ENCODE results near the gene PTPRG.

Gene PTPRG

DNA sequence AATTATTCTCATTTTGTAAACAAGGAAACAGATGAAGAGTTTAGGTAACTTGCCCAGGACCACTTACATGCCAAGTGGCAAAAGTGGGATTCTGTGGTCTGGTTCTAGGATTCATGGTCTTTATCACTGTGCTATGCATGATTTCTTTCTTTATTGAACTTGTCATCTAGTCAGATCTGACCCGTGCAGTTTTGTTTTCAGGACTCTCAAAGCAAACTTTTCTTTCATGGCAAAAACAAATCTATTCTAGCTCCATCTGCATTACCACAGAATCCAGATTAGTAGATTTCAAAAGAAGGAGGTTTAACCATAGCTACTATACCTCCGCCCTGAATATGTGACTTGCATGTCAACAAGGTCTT is 404.4 kb downstream of the PTPRG start:
- DNase-seq (ENCODE audit: low spot score): no peak

DNA sequence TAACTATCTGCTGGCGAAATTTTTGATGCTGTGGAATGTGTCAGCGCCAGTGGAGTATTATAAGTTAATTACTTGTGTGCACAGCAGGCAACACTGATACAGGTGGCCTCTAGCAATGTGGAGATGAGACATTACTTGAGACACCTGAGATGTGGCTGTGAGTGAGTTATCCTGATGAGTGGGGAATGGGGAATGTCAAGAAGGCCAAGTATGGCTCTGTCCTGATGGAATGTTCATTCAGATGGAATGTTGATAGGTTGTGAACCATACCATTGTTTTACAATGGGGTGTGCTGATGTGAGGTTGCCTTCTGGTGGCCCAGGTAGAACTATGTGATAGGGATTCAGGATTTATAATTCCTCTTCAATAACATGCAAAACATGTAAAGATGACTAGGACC is 404.8 kb downstream of the PTPRG start:
- DNase-seq (ENCODE audit: low spot score): no peak

DNA sequence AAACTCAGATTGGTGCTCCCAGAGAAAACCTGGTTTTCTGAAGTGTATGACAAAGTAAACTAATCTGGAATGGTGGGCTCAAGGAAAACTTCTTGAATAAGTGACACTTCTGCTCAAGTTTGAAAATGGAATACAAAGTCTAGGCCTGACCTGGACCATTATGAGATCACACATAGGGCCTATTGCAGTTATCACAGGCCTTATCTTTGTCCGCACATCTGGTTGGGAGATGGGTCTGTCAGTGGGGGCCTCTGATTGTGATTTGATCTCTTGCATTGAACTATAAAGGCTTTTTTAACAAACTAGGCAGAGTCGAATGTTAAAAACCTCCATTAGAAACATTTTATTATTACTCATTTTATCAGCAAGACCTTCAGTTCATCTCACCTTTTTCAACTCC is 405.6 kb downstream of the PTPRG start:
- no peak for DNase-seq (ENCODE audit: low spot score)

DNA sequence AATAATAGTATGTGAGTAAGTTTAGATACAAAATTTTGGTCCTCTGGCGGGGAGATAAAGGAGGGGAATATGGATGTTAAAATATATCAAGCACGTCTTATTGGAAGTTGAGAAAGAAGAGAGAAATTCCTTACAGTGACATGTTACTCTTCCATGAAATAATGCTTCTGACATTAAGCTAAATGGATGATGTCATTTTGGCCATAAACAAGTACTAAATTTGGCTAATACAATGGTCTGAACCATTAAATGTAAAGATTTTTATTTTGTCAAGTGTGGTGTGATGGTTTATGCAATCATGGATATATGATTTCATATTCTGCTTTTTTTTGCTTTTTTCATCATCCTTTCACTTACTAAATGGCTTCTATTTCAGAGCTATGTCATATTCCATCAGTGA is 406.6 kb downstream of the PTPRG start:
- DNase-seq (ENCODE audit: low spot score): no peak

DNA sequence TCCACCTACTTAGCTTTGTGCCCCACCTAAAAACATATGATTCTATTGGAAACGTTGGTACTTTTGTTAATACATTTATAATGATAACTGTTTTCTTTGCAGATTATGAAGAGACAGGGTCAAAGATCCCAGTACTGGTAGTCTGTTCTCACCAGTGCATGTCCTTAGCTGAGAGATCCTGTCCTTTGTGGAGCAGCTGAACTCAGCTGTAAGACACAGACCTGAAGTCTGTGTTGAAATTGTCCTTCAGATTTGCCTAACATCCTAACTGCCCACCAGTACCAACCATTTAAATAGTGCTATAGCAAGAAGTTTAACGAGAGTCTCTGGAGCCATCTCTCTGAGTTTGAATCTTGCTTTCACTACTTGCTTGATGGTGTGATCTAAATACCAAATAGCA is 413.3 kb downstream of the PTPRG start:
- DNase-seq (ENCODE audit: low spot score): no peak

DNA sequence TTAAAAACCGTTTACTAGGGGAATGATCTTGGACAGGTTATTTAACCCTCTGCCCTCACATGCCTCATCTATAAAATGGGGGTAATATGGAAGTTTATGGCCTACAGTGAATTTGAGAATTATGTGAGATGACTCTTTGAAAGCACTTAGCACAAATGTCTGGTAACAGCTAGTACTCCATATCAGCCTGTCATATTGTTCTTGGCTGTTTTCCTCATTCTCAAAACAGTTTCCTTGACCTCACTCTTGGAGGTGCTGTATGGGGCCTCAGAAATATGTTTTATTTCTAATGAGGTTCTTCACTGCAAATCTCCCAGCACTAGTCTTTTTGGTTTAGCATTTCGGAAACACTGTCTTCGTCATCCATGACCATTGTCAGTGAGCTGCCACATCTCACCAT is 413.8 kb downstream of the PTPRG start:
- no peak for DNase-seq (ENCODE audit: low spot score)

DNA sequence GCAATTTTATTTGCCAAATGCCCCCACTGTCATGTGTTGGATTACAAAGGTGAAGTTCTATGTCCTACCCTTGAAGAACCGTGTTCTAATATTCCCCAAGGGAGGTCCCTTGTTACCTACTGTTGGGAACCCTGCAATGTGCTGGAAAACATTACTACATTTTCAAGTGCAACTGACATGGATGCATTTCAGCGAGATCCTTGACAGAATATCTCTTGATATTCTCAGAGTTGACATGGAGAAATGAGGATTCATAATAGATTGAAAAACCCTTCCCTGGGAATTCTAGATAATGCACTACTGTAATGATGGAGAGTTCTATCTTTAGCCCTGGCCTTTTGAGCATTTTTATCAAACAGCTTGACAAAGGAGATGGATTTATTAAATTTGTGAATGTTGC is 414.6 kb downstream of the PTPRG start:
- DNase-seq (ENCODE audit: low spot score): no peak

DNA sequence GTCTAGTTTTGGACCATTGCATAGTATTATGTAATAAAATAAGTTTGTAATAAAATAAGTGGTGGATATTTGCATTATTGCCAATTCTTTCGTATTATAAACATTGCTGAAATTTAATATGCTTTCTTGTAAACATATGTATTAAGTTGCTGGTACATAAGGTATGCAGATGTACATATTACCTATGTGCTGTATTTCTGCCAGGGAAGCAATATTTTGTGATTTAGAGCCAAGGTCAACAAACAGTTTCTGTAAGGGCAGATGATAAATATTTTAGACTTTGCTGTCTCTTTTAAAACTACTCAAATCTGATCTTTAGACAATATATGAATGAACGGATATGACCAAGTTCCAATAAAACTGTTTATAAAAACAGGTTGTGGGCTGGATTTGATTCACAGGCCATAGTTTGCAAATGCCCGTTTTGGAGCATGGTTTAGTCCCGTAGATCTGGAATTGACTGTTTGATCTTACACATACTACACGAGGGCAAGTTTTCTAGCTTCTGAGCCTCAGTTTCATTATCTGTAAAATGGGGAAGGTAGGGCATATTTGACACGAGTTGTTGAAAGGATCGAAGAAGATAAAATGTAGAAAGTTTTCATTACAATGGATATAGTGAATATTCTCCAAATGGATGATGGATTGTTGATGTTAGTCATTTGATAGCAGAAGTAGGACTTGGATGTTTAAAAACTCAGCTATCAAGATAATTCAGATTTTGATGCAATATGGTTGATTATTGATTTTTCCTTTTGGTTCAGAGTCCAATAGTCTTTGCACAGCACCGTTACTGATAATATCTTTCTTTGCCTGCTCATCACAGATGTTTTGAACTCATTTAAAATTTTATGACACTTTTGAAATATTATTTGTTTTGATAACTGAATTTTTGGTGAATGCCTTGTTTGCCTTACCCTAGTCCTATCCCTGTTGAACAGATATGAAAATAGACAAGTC is 417.4 kb downstream of the PTPRG start:
- no peak for DNase-seq (ENCODE audit: low spot score)

DNA sequence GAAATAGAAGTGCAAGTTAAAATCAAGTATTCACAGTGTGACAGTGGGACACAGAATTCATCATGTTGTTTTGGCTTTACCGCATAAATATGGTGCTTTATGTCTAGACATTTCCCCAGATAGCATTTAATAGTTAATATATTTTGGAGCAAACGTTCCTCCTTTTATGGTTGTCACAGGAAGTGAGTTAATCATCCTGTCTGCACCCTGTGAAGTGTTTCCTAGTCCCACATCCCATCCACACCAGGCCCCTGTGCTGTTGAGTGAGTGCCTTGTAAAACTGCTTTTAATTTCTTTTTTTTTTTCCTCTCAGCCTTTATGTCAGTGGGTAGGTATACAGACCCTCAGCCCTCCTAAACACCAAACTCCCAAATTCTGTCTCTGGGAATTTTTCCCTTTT is 418.3 kb downstream of the PTPRG start:
- no peak for DNase-seq (ENCODE audit: low spot score)

DNA sequence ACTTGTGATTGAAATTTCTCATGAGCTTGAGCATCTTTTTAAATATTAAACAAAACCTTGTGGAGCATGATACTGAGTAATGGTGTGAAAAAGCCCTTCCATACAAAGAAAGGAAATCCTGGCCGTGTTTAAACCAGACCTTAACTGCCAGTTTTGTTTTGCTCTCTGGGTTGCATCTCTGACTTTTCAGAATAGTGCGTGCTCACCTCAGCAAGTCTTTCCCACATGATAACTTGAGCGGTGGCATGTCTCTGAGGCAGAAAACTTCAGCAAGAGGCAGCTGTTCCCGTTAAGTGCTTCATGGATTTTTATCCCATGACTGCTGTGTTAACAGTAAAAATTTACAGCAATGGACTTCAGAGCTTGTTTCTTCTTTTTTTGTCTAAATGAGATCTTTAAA is 418.7 kb downstream of the PTPRG start:
- DNase-seq (ENCODE audit: low spot score): no peak

DNA sequence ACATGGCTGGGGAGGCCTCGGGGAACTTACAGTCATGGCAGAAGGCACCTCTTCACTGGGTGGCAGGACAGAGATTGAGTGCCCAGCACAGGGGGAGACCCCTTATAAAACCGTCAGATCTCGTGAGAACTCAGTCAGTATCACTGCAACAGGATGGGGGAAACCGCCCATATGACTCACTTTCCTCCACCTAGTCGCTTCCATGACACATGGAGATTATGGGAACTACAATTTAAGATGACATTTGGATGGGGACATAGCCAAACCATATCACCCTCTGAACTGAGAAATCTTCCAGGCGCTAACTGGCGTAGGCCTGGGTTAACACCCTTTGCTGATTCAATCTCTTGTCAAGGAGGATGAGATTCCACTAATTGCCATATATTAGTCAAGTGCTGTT is 419.7 kb downstream of the PTPRG start:
- no peak for DNase-seq (ENCODE audit: low spot score)

DNA sequence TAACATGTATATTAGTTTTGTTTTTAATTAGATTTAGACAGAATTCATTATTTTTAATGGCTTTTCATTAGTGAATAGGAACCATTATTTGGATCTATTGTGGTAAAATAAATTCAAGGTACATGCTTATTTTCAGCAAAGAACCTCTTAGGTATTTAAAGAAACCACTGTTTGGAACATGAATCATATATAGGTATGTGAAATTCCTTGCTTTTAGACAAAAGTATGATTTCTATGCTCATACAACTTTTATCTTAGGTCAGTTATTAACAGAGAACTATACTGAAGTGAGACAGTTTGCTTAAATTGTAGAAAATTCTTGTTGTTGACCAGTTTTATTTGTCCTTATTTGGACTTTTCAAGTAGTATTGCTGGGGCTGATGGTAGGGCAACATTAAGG is 422.1 kb downstream of the PTPRG start:
- DNase-seq (ENCODE audit: low spot score): no peak

DNA sequence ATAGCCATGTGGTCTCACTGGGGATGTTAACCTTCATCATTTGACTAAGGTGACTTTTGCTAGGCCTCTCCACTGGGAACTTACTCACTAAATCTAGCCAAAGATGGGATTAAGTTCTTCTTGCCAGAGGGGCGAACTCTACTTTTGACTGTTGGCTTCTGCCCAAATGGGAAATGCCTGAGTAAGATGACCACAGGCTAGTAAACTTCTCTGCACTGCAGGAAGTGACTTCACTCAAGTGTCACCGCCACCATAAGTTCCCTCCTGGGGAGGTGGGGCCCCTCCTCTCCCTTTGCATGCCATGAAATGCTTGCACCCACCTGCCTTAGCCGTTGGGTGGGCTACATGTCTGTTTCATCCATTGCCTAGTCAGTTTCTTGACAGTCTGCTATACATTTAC is 423.6 kb downstream of the PTPRG start:
- DNase-seq (ENCODE audit: low spot score): no peak

DNA sequence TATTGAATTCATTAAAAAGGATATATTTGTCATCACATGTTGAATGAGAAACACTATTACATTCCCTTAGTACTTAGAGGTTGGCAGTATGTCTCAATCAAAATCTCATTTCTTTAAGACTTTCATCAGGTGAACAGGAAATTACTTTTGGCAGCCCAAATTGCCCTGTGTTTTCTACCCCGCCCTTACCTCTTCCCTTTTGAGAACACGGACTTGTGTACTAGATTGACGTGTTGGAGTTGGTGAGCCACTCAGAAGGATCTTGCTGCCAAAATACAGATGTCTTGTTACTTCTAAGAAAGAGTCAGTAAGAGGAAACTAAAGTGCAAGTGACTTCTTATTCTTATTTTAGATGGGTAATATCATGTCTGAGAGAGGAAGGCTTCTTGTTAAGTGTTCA is 425.1 kb downstream of the PTPRG start:
- DNase-seq (ENCODE audit: low spot score): no peak

DNA sequence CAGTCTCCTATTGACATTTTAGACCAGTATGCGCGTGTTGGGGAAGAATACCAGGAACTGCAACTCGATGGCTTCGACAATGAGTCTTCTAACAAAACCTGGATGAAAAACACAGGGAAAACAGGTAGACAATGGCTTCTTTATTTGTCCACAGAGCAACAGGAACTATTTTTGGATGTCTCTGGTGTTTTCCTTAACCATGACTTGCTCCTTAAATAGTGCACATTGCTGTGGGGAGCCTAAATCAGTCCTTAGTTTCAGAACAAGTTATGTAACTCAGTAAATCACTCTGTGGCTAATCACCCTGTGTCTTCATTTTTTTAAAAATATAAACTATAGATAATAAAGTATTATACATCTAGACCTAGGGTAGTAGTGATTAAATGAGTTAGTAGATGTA is 428.3 kb downstream of the PTPRG start:
- no peak for DNase-seq (ENCODE audit: low spot score)

DNA sequence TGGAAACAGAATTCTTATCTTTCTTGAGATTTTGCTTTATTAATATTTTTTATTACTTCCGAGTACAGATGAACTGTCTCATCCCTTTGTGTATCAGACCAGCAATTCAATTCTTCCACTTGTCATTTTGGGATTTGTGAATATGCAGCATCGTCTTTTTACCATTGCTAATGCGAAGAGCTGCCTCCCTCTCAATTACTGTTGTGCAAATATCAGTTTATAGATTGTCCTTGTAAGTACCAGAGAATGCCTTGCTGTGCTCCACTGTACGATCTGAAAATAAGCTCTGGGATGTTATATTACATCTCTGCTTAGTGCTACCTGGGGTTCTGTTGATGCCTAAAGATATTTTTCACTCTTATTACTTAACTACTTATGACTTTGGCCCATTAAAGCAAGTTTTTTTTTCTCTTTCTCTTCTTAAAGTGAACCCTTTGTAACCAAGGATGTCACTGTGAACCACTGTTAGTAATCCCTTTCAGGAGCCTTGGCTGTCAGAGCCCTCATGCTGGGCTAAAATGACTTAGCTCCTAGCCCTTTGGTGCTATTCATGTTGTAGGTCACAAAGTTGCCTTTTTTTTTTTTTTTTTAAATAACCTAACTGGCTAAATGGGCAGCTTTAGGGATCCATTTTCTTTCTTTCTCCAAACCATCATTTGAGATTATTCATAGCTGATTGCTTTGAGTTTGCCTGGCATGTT is 429.1 kb downstream of the PTPRG start:
- DNase-seq (ENCODE audit: low spot score): no peak

DNA sequence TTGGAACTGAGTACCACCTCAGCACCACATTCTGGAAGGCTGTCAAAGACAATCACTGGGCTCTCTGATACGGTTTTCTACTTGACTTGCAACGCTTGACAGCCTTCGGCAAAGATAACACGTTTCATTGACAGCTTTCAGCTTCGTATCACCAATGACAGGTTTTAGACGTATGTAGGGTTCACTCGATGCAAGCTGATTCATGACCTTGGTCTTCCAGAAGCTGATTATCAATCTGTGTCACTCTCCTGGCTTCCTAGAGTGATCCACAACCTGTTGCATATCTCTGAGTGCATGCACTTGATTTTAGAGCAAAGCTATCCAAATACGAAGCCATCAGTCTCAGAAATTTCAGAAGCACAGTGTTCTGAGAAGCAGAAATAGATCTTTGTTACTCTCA is 430.3 kb downstream of the PTPRG start:
- DNase-seq (ENCODE audit: low spot score): no peak

DNA sequence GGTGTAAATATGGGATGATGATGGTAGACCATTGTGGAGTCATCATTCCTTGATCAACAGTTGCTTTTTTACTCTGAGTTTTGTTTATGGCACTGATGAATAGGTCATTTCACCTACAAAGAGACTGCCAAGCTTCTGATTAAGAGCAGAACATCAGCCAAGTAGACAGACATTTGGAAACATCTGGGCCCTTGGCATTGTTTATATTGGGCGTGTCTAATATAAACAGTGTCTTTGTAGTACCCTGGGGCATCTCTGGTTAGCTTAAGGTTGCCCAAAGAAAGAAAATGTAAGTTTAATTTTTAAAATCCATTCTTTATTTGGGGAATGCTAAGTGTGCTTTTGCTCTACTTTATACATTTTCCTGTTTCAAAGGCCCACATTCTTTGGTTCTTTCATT is 435.0 kb downstream of the PTPRG start:
- no peak for DNase-seq (ENCODE audit: low spot score)

DNA sequence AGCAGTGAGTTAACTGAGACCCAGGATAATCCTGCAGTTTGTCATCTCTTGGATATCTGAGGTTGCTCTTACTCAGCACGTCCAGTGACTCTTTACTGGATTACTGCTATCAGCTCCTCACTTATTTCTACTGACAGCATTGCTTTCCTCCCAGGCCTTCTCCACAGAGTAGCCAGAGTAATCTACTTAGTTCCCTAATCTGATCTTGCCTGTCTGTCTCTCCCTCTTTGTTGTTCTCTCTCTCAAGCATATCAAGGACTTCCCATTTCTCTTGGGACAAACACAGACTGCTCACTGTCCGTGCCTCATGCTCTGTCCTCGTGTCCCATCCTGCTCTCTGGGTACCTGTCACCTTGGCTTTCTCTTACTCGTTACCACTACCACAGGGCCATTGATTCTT is 435.7 kb downstream of the PTPRG start:
- no peak for DNase-seq (ENCODE audit: low spot score)

DNA sequence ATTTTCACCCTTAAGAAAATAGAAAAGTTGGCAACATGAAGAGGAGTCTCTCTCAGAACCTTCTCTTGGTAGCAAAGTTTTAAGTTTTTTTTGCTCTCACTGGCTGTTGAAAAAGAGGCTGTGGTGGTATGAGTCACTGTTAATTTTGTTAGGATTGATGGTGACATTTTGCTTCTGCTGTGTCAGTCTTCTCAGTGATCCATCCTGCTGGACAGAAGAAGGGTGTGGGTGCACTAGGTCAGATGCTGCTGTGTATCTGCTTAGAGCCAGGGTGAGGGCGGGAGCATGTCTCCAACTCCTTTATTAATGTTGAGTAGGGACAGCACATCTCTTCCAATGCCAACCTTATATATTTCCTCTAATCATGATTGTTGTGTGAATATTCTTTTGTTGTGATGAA is 442.5 kb downstream of the PTPRG start:
- no peak for DNase-seq (ENCODE audit: low spot score)

DNA sequence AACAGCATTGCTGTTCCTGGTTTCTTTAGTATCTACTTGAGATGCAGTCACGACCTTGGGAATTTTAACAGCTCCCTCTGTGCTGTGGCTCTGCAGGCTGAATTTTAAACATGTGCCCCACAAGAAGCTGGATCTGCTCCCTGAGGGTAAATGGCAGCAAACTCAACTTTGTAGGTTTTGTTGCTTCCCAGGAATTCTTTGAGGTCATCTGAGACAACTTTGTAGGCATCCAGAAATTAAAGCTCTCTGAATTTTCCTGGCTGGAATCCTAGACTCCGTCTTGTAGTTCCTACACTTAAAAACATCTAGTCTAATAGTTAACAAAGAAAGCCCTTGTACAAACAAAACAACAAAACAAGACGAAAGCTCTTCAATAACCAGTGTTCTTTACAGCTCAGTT is 445.7 kb downstream of the PTPRG start:
- DNase-seq (ENCODE audit: low spot score): no peak

DNA sequence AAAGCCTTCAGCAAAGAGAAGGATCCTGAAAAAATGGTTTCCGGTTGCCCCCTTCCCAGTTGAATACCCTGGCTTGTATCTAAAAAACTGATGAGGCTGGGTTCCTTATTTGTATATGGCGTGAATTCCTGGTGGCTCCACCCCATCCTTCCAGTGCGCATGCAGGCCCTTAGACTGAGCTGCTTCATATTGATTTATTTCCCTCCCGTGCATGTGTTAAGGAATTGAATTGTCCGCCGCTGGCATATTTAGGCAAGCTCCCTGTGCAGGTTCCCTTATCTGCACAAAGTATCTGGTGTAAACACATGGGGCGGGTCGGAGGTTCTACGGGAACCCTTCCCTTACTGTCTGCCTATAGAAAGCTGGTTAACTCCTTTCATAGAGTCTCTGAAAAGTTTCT is 449.6 kb downstream of the PTPRG start:
- DNase-seq (ENCODE audit: low spot score): no peak

DNA sequence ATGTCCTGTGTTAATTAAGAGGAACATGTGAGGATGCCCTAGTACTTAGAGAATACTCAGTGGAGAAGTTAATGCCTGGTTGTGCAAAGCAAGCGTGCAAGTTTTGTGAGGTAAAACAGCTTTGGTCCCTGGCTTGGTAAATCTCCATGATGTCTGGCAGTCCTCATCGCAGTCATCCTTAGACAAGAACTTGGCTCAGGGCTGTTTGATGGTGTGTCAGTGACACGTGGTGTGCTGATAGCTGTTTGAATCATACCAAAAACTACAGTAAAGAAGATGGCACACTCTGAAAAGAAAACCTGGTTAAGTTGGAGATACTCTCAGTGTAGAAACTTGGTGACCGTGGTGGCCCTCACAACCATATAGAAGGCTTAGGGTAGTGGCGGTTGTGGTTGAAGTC is 450.3 kb downstream of the PTPRG start:
- no peak for DNase-seq (ENCODE audit: low spot score)

DNA sequence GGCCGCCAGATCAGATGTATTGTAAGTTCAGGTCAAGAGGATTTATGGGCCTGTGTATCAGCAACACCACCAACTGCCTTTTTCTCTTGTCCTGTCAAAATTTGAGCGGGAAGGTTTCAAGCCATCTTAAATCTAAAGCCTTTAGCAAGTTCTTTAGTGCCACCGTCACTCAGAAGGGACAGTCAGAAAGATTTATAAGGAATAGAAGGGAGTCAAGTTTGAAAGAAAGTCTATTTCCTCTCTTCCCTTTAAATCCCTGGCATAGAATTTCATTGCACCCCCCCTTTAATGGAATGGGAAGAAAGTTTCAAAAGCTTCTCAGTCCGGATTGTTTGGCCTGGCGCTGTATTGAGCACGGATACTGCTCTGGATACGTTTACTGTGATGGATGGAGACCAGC is 452.6 kb downstream of the PTPRG start:
- DNase-seq (ENCODE audit: low spot score): no peak

All from CD4-positive, alpha-beta T cell treated with Interleukin-15 for 4 hours (primary cell).